ENCODE measurements around the gene MPZL3. TPM values are rescaled to one million over a fixed set of nuclear protein-coding genes. Genes with fewer than 3 reads are reported as not detected.

MPZL3 gene
- total RNA-seq, 1 donor from 2014 or later: 8.5 TPM

- Histone ChIP-seq H3K4me1 (ENCODE audit: insufficient read depth, low read length) (no peaks in the 10 kb centered on the region), H3K27me3 (ENCODE audit: insufficient read depth, low read length) (peaks cover 12% of the 10 kb centered on the region), H3K4me3 (ENCODE audit: insufficient read depth, low read depth, low read length) (no peak overlapping the region), H3K9me3 (ENCODE audit: insufficient read depth, low read depth, low read length) (no peaks in the 10 kb centered on the region), H3K27ac (ENCODE audit: low read depth, low read length) (no peak overlapping the region), H3K4me2 (ENCODE audit: low read length) (no peak overlapping the region), H2AFZ (ENCODE audit: low read depth, low read length) (no peak overlapping the region), H3K9ac (ENCODE audit: low read length) (no peak overlapping the region), H3K79me2 (ENCODE audit: insufficient read depth, low read length) (no peaks in the 10 kb centered on the region), H4K20me1 (ENCODE audit: insufficient read depth, low read length) (no peaks in the 10 kb centered on the region), H3K36me3 (ENCODE audit: insufficient read depth, low read length) (no peaks in the 10 kb centered on the region)
- Mint-ChIP-seq H3K4me1 (ENCODE audit: low read depth, unreplicated experiment) (no peaks in the 10 kb centered on the region), H3K27me3 (ENCODE audit: low read depth, unreplicated experiment) (peaks cover 11% of the 10 kb centered on the region), H3K9me3 (ENCODE audit: unreplicated experiment) (no peaks in the 10 kb centered on the region), H3K27ac (ENCODE audit: unreplicated experiment) (no peak overlapping the region), H3K36me3 (ENCODE audit: low read depth, unreplicated experiment) (peaks cover 3% of the 10 kb centered on the region), H3K4me3 (ENCODE audit: unreplicated experiment) (no peak overlapping the region)
- no peak for FAIRE-seq
- no peak for DNase-seq (ENCODE audit: low read depth)
- no peak for TF ChIP-seq EZH2 (IDR thresholded peaks at IDR 0.05; ENCODE audit: insufficient read depth, low read length)
- TF ChIP-seq, protein P1, sequence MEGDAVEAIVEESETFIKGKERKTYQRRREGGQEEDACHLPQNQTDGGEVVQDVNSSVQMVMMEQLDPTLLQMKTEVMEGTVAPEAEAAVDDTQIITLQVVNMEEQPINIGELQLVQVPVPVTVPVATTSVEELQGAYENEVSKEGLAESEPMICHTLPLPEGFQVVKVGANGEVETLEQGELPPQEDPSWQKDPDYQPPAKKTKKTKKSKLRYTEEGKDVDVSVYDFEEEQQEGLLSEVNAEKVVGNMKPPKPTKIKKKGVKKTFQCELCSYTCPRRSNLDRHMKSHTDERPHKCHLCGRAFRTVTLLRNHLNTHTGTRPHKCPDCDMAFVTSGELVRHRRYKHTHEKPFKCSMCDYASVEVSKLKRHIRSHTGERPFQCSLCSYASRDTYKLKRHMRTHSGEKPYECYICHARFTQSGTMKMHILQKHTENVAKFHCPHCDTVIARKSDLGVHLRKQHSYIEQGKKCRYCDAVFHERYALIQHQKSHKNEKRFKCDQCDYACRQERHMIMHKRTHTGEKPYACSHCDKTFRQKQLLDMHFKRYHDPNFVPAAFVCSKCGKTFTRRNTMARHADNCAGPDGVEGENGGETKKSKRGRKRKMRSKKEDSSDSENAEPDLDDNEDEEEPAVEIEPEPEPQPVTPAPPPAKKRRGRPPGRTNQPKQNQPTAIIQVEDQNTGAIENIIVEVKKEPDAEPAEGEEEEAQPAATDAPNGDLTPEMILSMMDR (IDR thresholded peaks at IDR 0.05; ENCODE audit: insufficient read depth, low read depth, low read length): no peak
Measured at GRCh38 chr11:118222437-118222836, 29.7 kb downstream of the MPZL3 start.

DNA sequence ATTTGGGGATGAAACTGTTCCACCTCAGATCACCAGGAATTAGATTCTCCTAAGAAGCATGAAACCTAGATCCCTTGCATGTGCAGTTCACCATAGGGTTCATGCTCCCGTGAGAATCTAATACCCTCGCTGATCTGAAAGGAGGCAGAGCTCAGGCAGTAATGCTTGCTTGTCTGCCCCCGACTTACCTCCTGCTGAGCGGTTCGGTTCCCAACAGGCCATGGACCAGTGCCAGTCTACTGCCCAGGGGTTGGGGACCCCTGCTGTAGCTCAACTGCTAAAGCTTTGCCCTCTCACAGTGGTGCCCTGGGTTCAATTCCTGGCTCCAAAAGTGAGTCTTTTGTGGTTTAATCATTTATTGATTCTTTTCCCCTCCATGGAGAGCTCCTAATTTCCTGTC, 30.7 kb downstream of the MPZL3 start:
- Mint-ChIP-seq H3K4me1 (ENCODE audit: low read depth, unreplicated experiment) (no peaks in the 10 kb centered on the region), H3K4me3 (ENCODE audit: unreplicated experiment) (no peak overlapping the region), H3K27ac (ENCODE audit: unreplicated experiment) (no peak overlapping the region), H3K27me3 (ENCODE audit: low read depth, unreplicated experiment) (peaks cover 13% of the 10 kb centered on the region), H3K36me3 (ENCODE audit: low read depth, unreplicated experiment) (peaks cover 3% of the 10 kb centered on the region), H3K9me3 (ENCODE audit: unreplicated experiment) (no peaks in the 10 kb centered on the region)
- H3K27me3 ChIP-seq (ENCODE audit: insufficient read depth, low read length): peaks cover 14% of the 10 kb centered on the region
- no peaks in the 10 kb centered on the region for H3K4me1 ChIP-seq (ENCODE audit: insufficient read depth, low read length)
- H3K4me3 ChIP-seq (ENCODE audit: insufficient read depth, low read depth, low read length): no peak overlapping the region
- H3K36me3 ChIP-seq (ENCODE audit: insufficient read depth, low read length): no peaks in the 10 kb centered on the region
- no peak overlapping the region for H3K4me2 ChIP-seq (ENCODE audit: low read length)
- no peak for FAIRE-seq
- H3K27ac ChIP-seq (ENCODE audit: low read depth, low read length): no peak overlapping the region
- no peaks in the 10 kb centered on the region for H3K9me3 ChIP-seq (ENCODE audit: insufficient read depth, low read depth, low read length)
- no peaks in the 10 kb centered on the region for H4K20me1 ChIP-seq (ENCODE audit: insufficient read depth, low read length)
- DNase-seq (ENCODE audit: low read depth): no peak
- H3K9ac ChIP-seq (ENCODE audit: low read length): no peak overlapping the region
- TF ChIP-seq EZH2 (IDR thresholded peaks at IDR 0.05; ENCODE audit: insufficient read depth, low read length): no peak
- TF ChIP-seq, protein P1 (IDR thresholded peaks at IDR 0.05; ENCODE audit: insufficient read depth, low read depth, low read length): no peak
- H2AFZ ChIP-seq (ENCODE audit: low read depth, low read length): no peak overlapping the region
- no peaks in the 10 kb centered on the region for H3K79me2 ChIP-seq (ENCODE audit: insufficient read depth, low read length)

- Histone ChIP-seq H2AFZ (ENCODE audit: low read depth, low read length) (no peak overlapping the region), H3K4me3 (ENCODE audit: insufficient read depth, low read depth, low read length) (no peak overlapping the region), H3K9me3 (ENCODE audit: insufficient read depth, low read depth, low read length) (no peaks in the 10 kb centered on the region), H3K9ac (ENCODE audit: low read length) (no peak overlapping the region), H3K4me2 (ENCODE audit: low read length) (no peak overlapping the region), H3K79me2 (ENCODE audit: insufficient read depth, low read length) (no peaks in the 10 kb centered on the region), H3K36me3 (ENCODE audit: insufficient read depth, low read length) (no peaks in the 10 kb centered on the region), H3K4me1 (ENCODE audit: insufficient read depth, low read length) (no peaks in the 10 kb centered on the region), H3K27me3 (ENCODE audit: insufficient read depth, low read length) (peaks cover 18% of the 10 kb centered on the region), H4K20me1 (ENCODE audit: insufficient read depth, low read length) (no peaks in the 10 kb centered on the region), H3K27ac (ENCODE audit: low read depth, low read length) (no peak overlapping the region)
- Mint-ChIP-seq H3K36me3 (ENCODE audit: low read depth, unreplicated experiment) (no peaks in the 10 kb centered on the region), H3K27me3 (ENCODE audit: low read depth, unreplicated experiment) (peaks cover 8% of the 10 kb centered on the region), H3K9me3 (ENCODE audit: unreplicated experiment) (no peaks in the 10 kb centered on the region), H3K4me1 (ENCODE audit: low read depth, unreplicated experiment) (no peaks in the 10 kb centered on the region), H3K27ac (ENCODE audit: unreplicated experiment) (no peak overlapping the region), H3K4me3 (ENCODE audit: unreplicated experiment) (no peak overlapping the region)
- TF ChIP-seq EZH2 (IDR thresholded peaks at IDR 0.05; ENCODE audit: insufficient read depth, low read length): no peak
- TF ChIP-seq, protein P1 (IDR thresholded peaks at IDR 0.05; ENCODE audit: insufficient read depth, low read depth, low read length): no peak
- FAIRE-seq (no peak), DNase-seq (ENCODE audit: low read depth) (no peak)
Measured at GRCh38 chr11:118219732-118220131, 32.4 kb downstream of the MPZL3 start.

Data from astrocyte (in vitro differentiated cells and primary cell).